Prostate gland (tissue), 2 donors: ENCODE results near the gene ELP1.

Source experiments
- CTCF ChIP-seq, 4 experiments: fragments of 200-600 bp in 2 of 4; fragments of 450-650 bp in 2 of 4; sonication (generic) in 2 of 4; IDR thresholded peaks; 1 replicate in 3 of 4; 2 replicates in 1 of 4; pipeline ENCODE4 v1.5.1; 2016 to 2019; ENCODE audit warnings: antibody characterized with exemption in 4 of 4, mild to moderate bottlenecking in 2 of 4, moderate library complexity in 2 of 4
- POLR2A ChIP-seq: fragments of 450-650 bp; IDR thresholded peaks from one replicate; pipeline ENCODE4 v1.6.1; 2016; ENCODE audit warnings: antibody characterized with exemption, mild to moderate bottlenecking
- POLR2AphosphoS5 ChIP-seq: sonication (generic); formaldehyde crosslinking; IDR thresholded peaks from one replicate; pipeline ENCODE4 v1.6.1; 2017; ENCODE audit warnings: antibody characterized with exemption

GRCh38 chr9:108933231-108933717 lies 650 bp downstream of the ELP1 start:
- TF ChIP-seq CTCF (IDR thresholded peaks at IDR 0.05), result no peak
- TF ChIP-seq POLR2AphosphoS5, result no peak
- TF ChIP-seq POLR2A, result no peak
